ENCODE data around the gene HNRNPUL1. TPM values are rescaled to one million over a fixed set of nuclear protein-coding genes. Genes with fewer than 3 reads are reported as not detected.

The HNRNPUL1 gene
- total and polyA plus RNA-seq, 2 donors (not counting 1 experiment from before 2014, with no cell fraction given) = 60.7 to 273 TPM

GRCh38 chr19:41328157-41328841 is 64.1 kb downstream of the HNRNPUL1 start:
- intact Hi-C loops (cut with micrococcal nuclease) = loop anchor here (10.0 kb wide), 1 partner anchor 237 kb away; no protein-coding TSS in a partner anchor
- Mint-ChIP-seq H3K27me3 (no peaks in the 10 kb centered on the region), H3K27ac (peak overlapping the region; percentile 98), H3K4me3 (peak overlapping the region; percentile 88), H3K4me1 (peaks cover 68% of the 10 kb centered on the region), H3K9me3 (ENCODE audit: insufficient read depth) (no peaks in the 10 kb centered on the region)
- TF ChIP-seq EZH2 (IDR thresholded peaks at IDR 0.05; ENCODE audit: borderline replicate concordance, insufficient read depth, low read depth, low read length, poor library complexity, severe bottlenecking) (no peak), CTCF (IDR thresholded peaks at IDR 0.05) (no peak)
- ChIA-PET POLR2A (interaction anchor here (0.6 to 5.3 kb wide), 10 partner anchors 8 to 762 kb away, joined by 4 to 69 read pairs (median 9); partner anchors contain the start of genes B9D2, CCDC97, HNRNPUL1 and TGFB1), CTCF (interaction anchor here (0.6 to 9.7 kb wide), 8 partner anchors 11 to 242 kb away, joined by 3 to 130 read pairs (median 4); partner anchors contain the start of gene TGFB1)
- Histone ChIP-seq H3K9me3 (ENCODE audit: control extremely low read depth in 1 of 3, control insufficient read depth in 2 of 3, insufficient read depth in 1 of 3, low read length in 2 of 3) (no peaks in the 10 kb centered on the region), H3K4me3 (ENCODE audit: control extremely low read depth in 1 of 5, extremely low read depth in 1 of 5, insufficient read depth in 1 of 5, low read depth in 2 of 5, low read length in 4 of 5) (peak overlapping the region; percentile 8 to 72 (median 39)), H3K4me1 (ENCODE audit: control insufficient read depth in 2 of 2, insufficient read depth in 2 of 2, low read length in 2 of 2) (peaks cover 59 to 75% of the 10 kb centered on the region in 2 donors), H3K4me2 (replicated peaks; ENCODE audit: low read depth, low read length, poor library complexity, severe bottlenecking) (peak overlapping the region; percentile 92), H3K79me2 (ENCODE audit: control insufficient read depth, insufficient read depth, low read length) (peaks cover 11% of the 10 kb centered on the region), H3K27ac (ENCODE audit: low read length in 2 of 2) (peak overlapping the region; percentile 76 to 97), H3K27me3 (replicated peaks in 1 of 4; ENCODE audit: control extremely low read depth in 1 of 4, control insufficient read depth in 3 of 4, insufficient read depth in 4 of 4, low read length in 3 of 4) (no peaks in the 10 kb centered on the region), H2AFZ (ENCODE audit: insufficient read depth, low read depth, low read length, poor library complexity, severe bottlenecking) (peak overlapping the region; percentile 1), H4K20me1 (ENCODE audit: control insufficient read depth, insufficient read depth, low read length, poor library complexity, severe bottlenecking) (peaks cover 21% of the 10 kb centered on the region), H3K36me3 (replicated peaks in 1 of 2; ENCODE audit: control extremely low read depth in 1 of 2, control insufficient read depth in 1 of 2, extremely low read depth in 1 of 2, insufficient read depth in 2 of 2, low read length in 1 of 2) (peaks cover 0 to 44% of the 10 kb centered on the region in 2 experiments), H3K9ac (ENCODE audit: low read length) (peak overlapping the region; percentile 58)
- ATAC-seq (ENCODE audit: low read depth) (no peak), DNase-seq (no peak)
- 14% methylated on average over 15 of the region's 22 CpGs for WGBS (ENCODE audit: insufficient coverage)

- H3K4me1 ChIP-seq (ENCODE audit: control insufficient read depth in 2 of 2, insufficient read depth in 2 of 2, low read length in 2 of 2) = peaks cover 59 to 69% of the 10 kb centered on the region in 2 donors
- no peaks in the 10 kb centered on the region for H3K27me3 ChIP-seq (replicated peaks in 1 of 4; ENCODE audit: control extremely low read depth in 1 of 4, control insufficient read depth in 3 of 4, insufficient read depth in 4 of 4, low read length in 3 of 4)
- peaks cover 11% of the 10 kb centered on the region for H3K79me2 ChIP-seq (ENCODE audit: control insufficient read depth, insufficient read depth, low read length)
- Mint-ChIP-seq H3K4me3 (peak overlapping the region; percentile 88), H3K9me3 (ENCODE audit: insufficient read depth) (no peaks in the 10 kb centered on the region), H3K27me3 (no peaks in the 10 kb centered on the region), H3K4me1 (peaks cover 67% of the 10 kb centered on the region), H3K27ac (peak overlapping the region; percentile 98)
- H3K9me3 ChIP-seq (ENCODE audit: control extremely low read depth in 1 of 3, control insufficient read depth in 2 of 3, insufficient read depth in 1 of 3, low read length in 2 of 3) = no peaks in the 10 kb centered on the region
- peaks cover 0 to 44% of the 10 kb centered on the region in 2 experiments for H3K36me3 ChIP-seq (replicated peaks in 1 of 2; ENCODE audit: control extremely low read depth in 1 of 2, control insufficient read depth in 1 of 2, extremely low read depth in 1 of 2, insufficient read depth in 2 of 2, low read length in 1 of 2)
- no peak for TF ChIP-seq CTCF (IDR thresholded peaks at IDR 0.05)
- TF ChIP-seq EZH2 (IDR thresholded peaks at IDR 0.05; ENCODE audit: borderline replicate concordance, insufficient read depth, low read depth, low read length, poor library complexity, severe bottlenecking) = no peak
- peak overlapping the region; percentile 58 for H3K9ac ChIP-seq (ENCODE audit: low read length)
- H3K27ac ChIP-seq (ENCODE audit: low read length in 2 of 2) = peak overlapping the region; percentile 76 to 97
- peaks cover 27% of the 10 kb centered on the region for H4K20me1 ChIP-seq (ENCODE audit: control insufficient read depth, insufficient read depth, low read length, poor library complexity, severe bottlenecking)
- peak overlapping the region; percentile 92 for H3K4me2 ChIP-seq (replicated peaks; ENCODE audit: low read depth, low read length, poor library complexity, severe bottlenecking)
- no peak overlapping the region for H2AFZ ChIP-seq (ENCODE audit: insufficient read depth, low read depth, low read length, poor library complexity, severe bottlenecking)
- DNase-seq (peak; percentile 68), ATAC-seq (ENCODE audit: low read depth) (no peak)
- CTCF ChIA-PET = interaction anchor here (0.6 to 9.7 kb wide), 6 partner anchors 11 to 199 kb away, joined by 3 to 130 read pairs (median 4); partner anchors contain the start of gene TGFB1
- intact Hi-C loops (cut with micrococcal nuclease) = loop anchor here (10.0 kb wide), 1 partner anchor 236 kb away; no protein-coding TSS in a partner anchor
- POLR2A ChIA-PET = interaction anchor here (0.6 to 5.3 kb wide), 5 partner anchors 13 to 762 kb away, joined by 4 to 69 read pairs (median 9); partner anchors contain the start of gene TGFB1
- peak overlapping the region in 4 of 5 experiments; percentile 22 to 72 (median 46) for H3K4me3 ChIP-seq (ENCODE audit: control extremely low read depth in 1 of 5, extremely low read depth in 1 of 5, insufficient read depth in 1 of 5, low read depth in 2 of 5, low read length in 4 of 5)
- WGBS (ENCODE audit: insufficient coverage) = no CpG with 5 or more reads among the region's 1 CpG
Observed at GRCh38 chr19:41328842-41329225, 64.7 kb downstream of the HNRNPUL1 start.

Measured in B cell (primary cell).